ENCODE results near the gene ITIH3. TPM values are rescaled to one million over a fixed set of nuclear protein-coding genes. Genes with fewer than 3 reads are reported as not detected.

The ITIH3 gene
- total and polyA plus RNA-seq, 2 of the 8 experiments (the other 6 are each of a cell fraction or from before 2014, with no cell fraction given), result not detected

DNA sequence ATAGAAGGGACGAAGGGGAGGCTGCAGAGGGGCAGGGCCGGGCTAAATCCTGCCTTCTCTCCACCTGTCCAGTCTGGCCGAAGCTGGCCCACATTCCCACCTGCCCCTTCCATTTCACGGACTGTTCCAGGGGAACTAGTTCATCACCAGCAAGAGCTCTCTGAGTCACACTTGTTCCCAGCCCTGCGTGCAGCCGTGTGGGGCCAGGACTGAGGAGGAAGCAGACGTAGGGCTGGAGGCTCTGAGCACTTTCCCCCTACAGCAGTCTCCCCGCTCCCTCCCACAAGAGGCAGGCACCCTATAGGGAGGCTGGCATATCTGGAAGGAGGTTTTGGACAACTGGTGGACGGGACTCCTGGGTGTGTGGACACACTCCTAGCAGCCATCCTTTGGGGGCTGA, 32.8 kb downstream of the ITIH3 start:
- Histone ChIP-seq H2BK5ac (ENCODE audit: low read depth, low read length) (no peak overlapping the region), H2BK120ac (replicated peaks; ENCODE audit: low read depth, low read length) (no peak overlapping the region), H3K27me3 (replicated peaks in 1 of 4; ENCODE audit: control insufficient read depth in 3 of 4, extremely low read depth in 1 of 4, insufficient read depth in 3 of 4, low read length in 3 of 4) (no peaks in the 10 kb centered on the region), H2BK20ac (ENCODE audit: low read length) (no peak overlapping the region), H3K9me3 (ENCODE audit: insufficient read depth in 2 of 2, low read depth in 1 of 2, low read length in 1 of 2) (no peaks in the 10 kb centered on the region), H2AFZ (ENCODE audit: low read length) (no peak overlapping the region), H3K36me3 (ENCODE audit: control insufficient read depth in 2 of 4, insufficient read depth in 4 of 4, low read length in 3 of 4) (no peaks in the 10 kb centered on the region), H3K23ac (ENCODE audit: insufficient read length) (no peak overlapping the region), H3K4ac (replicated peaks; ENCODE audit: insufficient read length, low read depth, low read length) (no peak overlapping the region), H3K4me3 (ENCODE audit: extremely low read depth in 1 of 4, insufficient read depth in 2 of 4, low read depth in 3 of 4, low read length in 4 of 4) (no peak overlapping the region), H3K14ac (ENCODE audit: insufficient read length) (no peak overlapping the region), H4K5ac (ENCODE audit: insufficient read length, low read depth, low read length) (no peak overlapping the region), H4K8ac (ENCODE audit: extremely low read depth, insufficient read depth, low read length) (peak overlapping the region; percentile 45; the same call in 1 of the 2 replicates), H2BK15ac (ENCODE audit: low read length) (no peak overlapping the region), H3K4me1 (replicated peaks in 1 of 4; ENCODE audit: control insufficient read depth in 3 of 4, insufficient read depth in 4 of 4, low read length in 3 of 4) (peaks cover 0 to 2% (median 0%) of the 10 kb centered on the region in 4 experiments; a peak in 2 of 7 replicates), H3K4me2 (ENCODE audit: insufficient read depth in 1 of 2, low read depth in 2 of 2, low read length in 2 of 2) (no peak overlapping the region; a peak in 1 of 4 replicates), H4K20me1 (replicated peaks in 1 of 2; ENCODE audit: control insufficient read depth in 1 of 2, insufficient read depth in 2 of 2, low read length in 2 of 2) (no peaks in the 10 kb centered on the region), H2BK12ac (ENCODE audit: low read depth, low read length) (no peak overlapping the region), H4K91ac (replicated peaks; ENCODE audit: insufficient read length, low read length) (no peak overlapping the region), H3K18ac (ENCODE audit: extremely low read depth, low read length) (no peak overlapping the region), H3K79me2 (ENCODE audit: control insufficient read depth in 1 of 2, insufficient read depth in 2 of 2, low read length in 2 of 2) (no peaks in the 10 kb centered on the region), H3K56ac (replicated peaks; ENCODE audit: insufficient read length, low read depth, low read length) (no peak overlapping the region), H3K9ac (replicated peaks in 1 of 4; ENCODE audit: extremely low read depth in 1 of 4, low read depth in 3 of 4, low read length in 3 of 4) (no peak overlapping the region), H2AK5ac (ENCODE audit: low read depth, low read length) (no peak overlapping the region), H3K79me1 (ENCODE audit: low read depth, low read length) (no peaks in the 10 kb centered on the region), H3K23me2 (ENCODE audit: low read depth, low read length) (no peaks in the 10 kb centered on the region), H3K27ac (ENCODE audit: low read depth, low read length) (no peak overlapping the region)
- 77% methylated on average over 9 of the region's 9 CpGs; no CpG with 5 or more reads in 1 of the 2 experiments for WGBS, 2 experiments (ENCODE audit: extremely low coverage in 1 of 2, insufficient coverage in 1 of 2, insufficient read length in 1 of 2, insufficient replicate concordance in 2 of 2, low coverage in 1 of 2, low lambda C conversion rate in 2 of 2, missing lambda C conversion rate in 1 of 2)
- CTCF ChIA-PET (ENCODE audit: partially characterized antibody), result interaction anchor here (0.7 to 3.5 kb wide), 10 partner anchors 9 to 243 kb away, joined by 3 to 18 read pairs (median 4); no protein-coding TSS in a partner anchor
- FAIRE-seq (no peak), DNase-seq (ENCODE audit: low read depth in 1 of 2, low spot score in 2 of 2) (no peak)
- POLR2A ChIA-PET (ENCODE audit: partially characterized antibody), result interaction anchor here (1.2 kb wide), 1 partner anchor 56 kb away, joined by 3 read pairs; the partner anchor contains the start of gene NEK4
- TF ChIP-seq BRCA1 (IDR thresholded peaks at IDR 0.05; ENCODE audit: low read depth, low read length), result no peak
- TF ChIP-seq, protein P1, sequence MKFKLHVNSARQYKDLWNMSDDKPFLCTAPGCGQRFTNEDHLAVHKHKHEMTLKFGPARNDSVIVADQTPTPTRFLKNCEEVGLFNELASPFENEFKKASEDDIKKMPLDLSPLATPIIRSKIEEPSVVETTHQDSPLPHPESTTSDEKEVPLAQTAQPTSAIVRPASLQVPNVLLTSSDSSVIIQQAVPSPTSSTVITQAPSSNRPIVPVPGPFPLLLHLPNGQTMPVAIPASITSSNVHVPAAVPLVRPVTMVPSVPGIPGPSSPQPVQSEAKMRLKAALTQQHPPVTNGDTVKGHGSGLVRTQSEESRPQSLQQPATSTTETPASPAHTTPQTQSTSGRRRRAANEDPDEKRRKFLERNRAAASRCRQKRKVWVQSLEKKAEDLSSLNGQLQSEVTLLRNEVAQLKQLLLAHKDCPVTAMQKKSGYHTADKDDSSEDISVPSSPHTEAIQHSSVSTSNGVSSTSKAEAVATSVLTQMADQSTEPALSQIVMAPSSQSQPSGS (IDR thresholded peaks at IDR 0.05; ENCODE audit: low read length), result no peak
- TF ChIP-seq RBBP5 (IDR thresholded peaks at IDR 0.05; ENCODE audit: borderline replicate concordance, low read depth, low read length), result no peak
- no peak for TF ChIP-seq EP300 (IDR thresholded peaks at IDR 0.05; ENCODE audit: borderline replicate concordance in 1 of 2, low read depth in 2 of 2, low read length in 2 of 2)
- no peak for TF ChIP-seq ZNF274 (IDR thresholded peaks at IDR 0.05; ENCODE audit: borderline replicate concordance, extremely low read depth, low read length)
- TF ChIP-seq, protein P2, sequence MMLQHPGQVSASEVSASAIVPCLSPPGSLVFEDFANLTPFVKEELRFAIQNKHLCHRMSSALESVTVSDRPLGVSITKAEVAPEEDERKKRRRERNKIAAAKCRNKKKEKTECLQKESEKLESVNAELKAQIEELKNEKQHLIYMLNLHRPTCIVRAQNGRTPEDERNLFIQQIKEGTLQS (IDR thresholded peaks at IDR 0.05; ENCODE audit: insufficient read depth, low read depth, low read length), result no peak
- no peak for TF ChIP-seq HDAC6 (IDR thresholded peaks at IDR 0.05; ENCODE audit: low read depth, low read length)
- no peak for TF ChIP-seq KDM5A (IDR thresholded peaks at IDR 0.05; ENCODE audit: low read length)
- no peak for TF ChIP-seq MAX (IDR thresholded peaks at IDR 0.05)
- TF ChIP-seq CEBPB (IDR thresholded peaks at IDR 0.05; ENCODE audit: low read depth, low read length), result no peak
- no peak for TF ChIP-seq CBX5 (IDR thresholded peaks at IDR 0.05; ENCODE audit: low read depth, low read length)
